Activated CD8-positive, alpha-beta memory T cell treated with anti-CD3 and anti-CD28 coated beads for 24 hours (primary cell): ENCODE data around the gene AMER2.

ENCODE experiments used
- DNase-seq: peaks from one replicate; pipeline ENCODE4 v3.0.0-alpha.2; 2020

AMER2 gene

GRCh38 chr13:25171517-25172302 lies at the start of gene AMER2:
AMER2 (minus strand) TSS chr13:25172288; CDS start chr13:25171619, 669 bp downstream.
- DNase-seq = no peak

GRCh38 chr13:25218019-25218418 lies 45.9 kb upstream of the AMER2 start:
- no peak for DNase-seq

- DNase-seq = no peak
Observed at GRCh38 chr13:25217023-25217885, 45.2 kb upstream of the AMER2 start.

- DNase-seq = no peak
Observed at GRCh38 chr13:25215253-25215575, 43.1 kb upstream of the AMER2 start.

GRCh38 chr13:25214491-25215252 lies 42.6 kb upstream of the AMER2 start:
- no peak for DNase-seq

- DNase-seq = no peak
Observed at GRCh38 chr13:25213715-25214114, 41.6 kb upstream of the AMER2 start.

- DNase-seq = no peak
Observed at GRCh38 chr13:25210842-25211569, 38.9 kb upstream of the AMER2 start.

GRCh38 chr13:25207291-25207810 lies 35.3 kb upstream of the AMER2 start:
- no peak for DNase-seq

- no peak for DNase-seq
Observed at GRCh38 chr13:25204863-25205262, 32.8 kb upstream of the AMER2 start.

GRCh38 chr13:25203127-25203740 lies 31.1 kb upstream of the AMER2 start:
- no peak for DNase-seq

- DNase-seq = no peak
Observed at GRCh38 chr13:25200783-25201182, 28.7 kb upstream of the AMER2 start.

- DNase-seq = no peak
Observed at GRCh38 chr13:25198647-25199046, 26.6 kb upstream of the AMER2 start.

GRCh38 chr13:25196971-25197370 lies 24.9 kb upstream of the AMER2 start:
- DNase-seq = no peak

GRCh38 chr13:25192936-25193335 lies 20.8 kb upstream of the AMER2 start:
- DNase-seq = no peak

GRCh38 chr13:25192489-25192888 lies 20.4 kb upstream of the AMER2 start:
- no peak for DNase-seq

GRCh38 chr13:25192052-25192451 lies 20.0 kb upstream of the AMER2 start:
- DNase-seq = no peak

GRCh38 chr13:25190771-25191170 lies 18.7 kb upstream of the AMER2 start:
- no peak for DNase-seq

- DNase-seq = no peak
Observed at GRCh38 chr13:25190256-25190655, 18.2 kb upstream of the AMER2 start.

- no peak for DNase-seq
Observed at GRCh38 chr13:25187596-25187995, 15.5 kb upstream of the AMER2 start.

GRCh38 chr13:25186187-25186586 lies 14.1 kb upstream of the AMER2 start:
- no peak for DNase-seq

- no peak for DNase-seq
Observed at GRCh38 chr13:25181597-25181996, 9.5 kb upstream of the AMER2 start.
